Gastrocnemius medialis (tissue), 4 donors: ENCODE measurements around the gene SPON1. TPM values are rescaled to one million over a fixed set of nuclear protein-coding genes. Genes with fewer than 3 reads are reported as not detected.

ENCODE experiments used
- ATAC-seq, 2 donors: fragments of 150-250 bp; one replicate each; pipeline ENCODE4 v1.9.1; 2016
- DNase-seq, 2 donors: peaks; one replicate each; pipeline ENCODE4 v3.0.0-alpha.2; 2019
- H3K27ac ChIP-seq, 4 donors: fragments of 200-600 bp; sonication (generic); 1 replicate in 1 of 4; 2 replicates in 3 of 4; pipeline ENCODE4 v1.5.1; 2016 to 2018; ENCODE audit warnings: mild to moderate bottlenecking in 2 of 4, moderate library complexity in 1 of 4
- H3K27me3 ChIP-seq, 3 donors: fragments of 200-600 bp; sonication (generic) in 2 of 3; 1 replicate in 1 of 3; 2 replicates in 2 of 3; pipeline versions ENCODE4 v1.5.1 to v1.6.0; 2016 to 2019; ENCODE audit warnings: mild to moderate bottlenecking in 1 of 3, moderate library complexity in 1 of 3
- H3K36me3 ChIP-seq, 2 donors: fragments of 200-600 bp; sonication (generic) in 1 of 2; one replicate each; pipeline ENCODE4 v1.5.1; 2017 to 2018
- H3K4me1 ChIP-seq, 2 donors: fragments of 200-600 bp; sonication (generic) in 1 of 2; one replicate each; pipeline ENCODE4 v1.5.1; 2016 to 2017; ENCODE audit warnings: mild to moderate bottlenecking in 2 of 2
- H3K4me3 ChIP-seq, 4 donors: fragments of 200-600 bp; sonication (generic) in 3 of 4; 1 replicate in 1 of 4; 2 replicates in 3 of 4; pipeline ENCODE4 v1.5.1; 2016 to 2019; ENCODE audit warnings: mild to moderate bottlenecking in 2 of 4
- H3K9me3 ChIP-seq, 3 donors: fragments of 200-600 bp; sonication (generic) in 2 of 3; 1 replicate in 1 of 3; 2 replicates in 2 of 3; pipeline ENCODE4 v1.5.1; 2016 to 2019
- CTCF ChIP-seq, 5 experiments: fragments of 450-650 bp in 3 of 5; fragments of 200-600 bp in 2 of 5; sonication (generic) in 2 of 5; IDR thresholded peaks in 4 of 5; conservative IDR thresholded peaks in 1 of 5; 1 replicate in 4 of 5; 2 replicates in 1 of 5; pipeline ENCODE4 v1.5.1; 2016 to 2019; ENCODE audit warnings: antibody characterized with exemption in 5 of 5, mild to moderate bottlenecking in 3 of 5, moderate library complexity in 3 of 5
- POLR2A ChIP-seq, 2 donors: fragments of 450-650 bp; IDR thresholded peaks; one replicate each; pipeline ENCODE4 v1.6.1; 2017; ENCODE audit warnings: antibody characterized with exemption in 2 of 2, mild to moderate bottlenecking in 2 of 2, moderate library complexity in 2 of 2
- in situ Hi-C, 4 donors: fragments of 200-750 bp; cut with MboI; loops; one replicate each; pipeline versions ENCODE4 v1.15.0 to v1.8.0; 2017; ENCODE audit warnings: low sequenced_read_pairs in 4 of 4
- intact Hi-C: fragments of 100-400 bp; cut with DNase I; formaldehyde crosslinking; loops from one replicate; pipeline ENCODE4 v1.15.1; 2023; ENCODE audit warnings: low total_unique reads
- total RNA-seq, 4 donors: library from RNA; depleted of rRNA; stranded (reverse); fragments of >200 nt; gene quantifications; one replicate each; pipeline versions ENCODE4 v1.1.0 to v1.2.3, GENCODE V29; 2016

SPON1 gene
- total RNA-seq, 4 donors from 2014 or later: 0.10 to 1.6 (median 0.36) TPM

GRCh38 chr11:14288189-14288935, 325.8 kb downstream of the SPON1 start:
- no peaks in the 10 kb centered on the region for H3K36me3 ChIP-seq
- no peak for ATAC-seq

GRCh38 chr11:14290422-14290821, 327.9 kb downstream of the SPON1 start:
- Histone ChIP-seq H3K27ac (no peak overlapping the region), H3K27me3 (no peaks in the 10 kb centered on the region), H3K9me3 (no peaks in the 10 kb centered on the region), H3K36me3 (no peaks in the 10 kb centered on the region), H3K4me3 (no peak overlapping the region), H3K4me1 (no peaks in the 10 kb centered on the region)
- in situ Hi-C loops (loop anchor here in 1 of 4 donors (10.0 kb wide), 1 partner anchor 164 kb away; no protein-coding TSS in a partner anchor), intact Hi-C loops (no loop called here)
- DNase-seq (no peak), ATAC-seq (no peak)
- TF ChIP-seq POLR2A (IDR thresholded peaks at IDR 0.05) (no peak), CTCF (IDR thresholded peaks at IDR 0.05 in 4 of 5, conservative IDR thresholded peaks at IDR 0.05 in 1 of 5) (no peak)

More at GRCh38 chr11:14288189-14288935, 325.8 kb downstream of the SPON1 start:
- in situ Hi-C loops (loop anchor here in 1 of 4 donors (5.0 kb wide), 1 partner anchor 164 kb away; no protein-coding TSS in a partner anchor), intact Hi-C loops (no loop called here)
- H3K4me3 ChIP-seq: no peak overlapping the region
- H3K27me3 ChIP-seq: no peaks in the 10 kb centered on the region
- H3K4me1 ChIP-seq: no peaks in the 10 kb centered on the region
- DNase-seq: no peak
- TF ChIP-seq CTCF (IDR thresholded peaks at IDR 0.05 in 4 of 5, conservative IDR thresholded peaks at IDR 0.05 in 1 of 5) (no peak), POLR2A (IDR thresholded peaks at IDR 0.05) (no peak)
- no peaks in the 10 kb centered on the region for H3K9me3 ChIP-seq
- no peak overlapping the region for H3K27ac ChIP-seq

- ATAC-seq: no peak
- Histone ChIP-seq H3K27ac (no peak overlapping the region), H3K4me1 (peaks cover 21 to 35% of the 10 kb centered on the region in 2 donors), H3K4me3 (no peak overlapping the region), H3K36me3 (no peaks in the 10 kb centered on the region), H3K9me3 (no peaks in the 10 kb centered on the region), H3K27me3 (no peaks in the 10 kb centered on the region)
- TF ChIP-seq POLR2A (IDR thresholded peaks at IDR 0.05) (no peak), CTCF (IDR thresholded peaks at IDR 0.05 in 4 of 5, conservative IDR thresholded peaks at IDR 0.05 in 1 of 5) (no peak)
- intact Hi-C loops (loop anchor here (1.0 to 10.0 kb wide), 2 partner anchors 58 to 125 kb away; no protein-coding TSS in a partner anchor), in situ Hi-C loops (loop anchor here in 3 of 4 donors (5.0 to 10.0 kb wide), 2 partner anchors 152 to 155 kb away; no protein-coding TSS in a partner anchor)
- DNase-seq: no peak
Observed at GRCh38 chr11:14299921-14300320, 337.4 kb downstream of the SPON1 start.

- TF ChIP-seq CTCF (IDR thresholded peaks at IDR 0.05 in 4 of 5, conservative IDR thresholded peaks at IDR 0.05 in 1 of 5): peak; percentile 59 to 81 (median 77)
- no peak for TF ChIP-seq POLR2A (IDR thresholded peaks at IDR 0.05)
- Histone ChIP-seq H3K9me3 (no peaks in the 10 kb centered on the region), H3K4me1 (peaks cover 26 to 41% of the 10 kb centered on the region in 2 donors), H3K4me3 (no peak overlapping the region), H3K36me3 (no peaks in the 10 kb centered on the region), H3K27ac (peak overlapping the region in 1 of 4 donors; percentile 20), H3K27me3 (no peaks in the 10 kb centered on the region)
- intact Hi-C loops (loop anchor here (1.0 to 10.0 kb wide), 3 partner anchors 58 to 155 kb away; no protein-coding TSS in a partner anchor), in situ Hi-C loops (loop anchor here in 1 of 4 donors (5.0 kb wide), 1 partner anchor 152 kb away; no protein-coding TSS in a partner anchor)
- ATAC-seq (peak; percentile 87 to 88), DNase-seq (peak; percentile 26 to 55)
Observed at GRCh38 chr11:14300661-14301304, 338.3 kb downstream of the SPON1 start.
